NCI-H2081 (cell line): ENCODE data around the gene PTPN2.
"Not testable (repeated sequence)": the region's sequence is repeated elsewhere in the genome, so short reads cannot be mapped to it uniquely, and the experiment has no call there.

Experiments
- DNase-seq, 2 experiments: peaks; one replicate each; lab custom pipeline; 2025; lab: John Stamatoyannopoulos, UW

PTPN2 gene

DNA sequence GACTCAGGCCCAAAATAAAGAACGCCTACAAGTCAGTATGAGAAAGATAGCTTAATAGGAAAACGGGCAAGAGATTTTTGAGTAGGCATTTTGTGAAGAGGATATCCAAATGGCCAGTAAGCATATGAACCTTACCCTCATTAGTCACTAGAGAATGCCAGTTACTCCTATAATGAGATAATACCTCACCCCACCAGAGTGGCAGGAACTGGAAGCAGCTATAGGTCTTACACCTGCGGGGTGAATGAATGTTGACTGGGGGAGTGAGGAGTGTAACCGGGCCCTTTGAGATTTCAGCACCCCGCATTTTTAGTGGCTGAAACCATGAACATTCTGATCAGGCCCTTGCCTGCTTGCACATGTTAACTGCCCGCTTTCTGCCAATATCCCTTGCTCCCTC lies 7.5 kb upstream of the PTPN2 start:
- DNase-seq = no peak

DNA sequence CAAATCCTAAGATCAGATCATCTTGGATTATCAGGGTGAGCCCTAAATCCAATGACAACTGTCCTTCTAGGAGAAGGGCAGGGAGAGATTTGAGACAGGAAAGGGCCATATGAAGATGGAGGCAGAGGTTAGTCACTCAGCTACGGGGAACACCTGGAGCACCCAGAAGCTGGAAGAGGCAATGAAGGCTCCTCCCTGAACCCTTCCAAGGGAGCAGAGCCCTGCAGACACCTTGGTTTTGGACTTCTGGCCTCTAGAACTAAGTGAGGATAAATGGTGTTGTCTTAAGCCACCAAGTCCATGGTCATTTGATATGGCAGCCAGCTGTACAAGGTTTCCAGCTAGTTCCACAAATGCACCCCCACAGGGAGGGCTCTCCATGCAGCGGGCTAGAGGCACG lies 6.9 kb upstream of the PTPN2 start:
- DNase-seq = no peak

DNA sequence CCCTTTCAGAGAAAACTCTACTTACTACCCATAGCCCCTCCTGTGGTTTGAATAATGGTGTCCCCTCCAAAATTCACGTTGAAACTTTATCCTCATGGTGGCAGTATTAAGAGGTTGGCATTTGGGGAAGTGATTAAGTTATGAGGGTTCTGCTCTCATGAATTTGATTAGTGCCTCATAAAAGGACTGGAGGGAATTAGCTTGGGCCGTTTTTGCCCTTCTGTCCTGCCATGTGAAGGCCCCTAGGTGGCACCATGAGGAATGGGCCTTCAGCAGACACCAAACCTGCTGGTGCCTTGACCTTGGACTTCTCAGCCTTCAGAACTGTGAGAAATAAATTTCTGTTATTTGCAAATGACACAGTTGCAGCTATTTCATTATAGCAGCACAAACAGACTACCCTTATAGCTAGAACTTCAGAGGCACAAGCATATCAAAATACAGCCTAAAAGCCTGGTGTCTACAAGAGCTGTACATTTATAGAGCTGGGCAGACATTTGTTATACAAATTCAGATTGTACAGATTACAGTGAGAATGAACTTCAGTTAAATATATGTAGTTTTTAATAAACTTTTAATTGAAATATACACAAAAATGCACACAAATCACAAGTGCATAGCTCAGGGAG lies 2.6 kb upstream of the PTPN2 start:
- DNase-seq = no peak

DNA sequence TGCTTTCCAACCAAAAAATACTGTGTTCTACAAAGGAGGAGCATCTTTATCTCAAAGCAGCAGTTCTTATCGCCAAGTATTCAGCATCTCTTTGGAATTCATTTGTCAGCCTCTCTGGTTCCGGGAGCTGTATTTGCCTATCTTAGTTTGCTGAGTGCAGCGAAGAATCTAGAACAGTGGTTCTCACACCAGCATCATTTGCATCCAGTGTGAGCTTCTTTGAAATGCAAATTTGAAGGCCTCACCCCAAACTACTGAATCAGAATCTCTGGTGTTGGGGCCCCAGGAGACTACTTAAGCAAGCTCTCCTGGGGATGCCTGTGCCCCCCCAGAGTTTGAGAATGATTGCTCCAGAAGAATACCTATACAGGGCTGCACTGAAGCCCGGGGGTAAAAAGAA lies 1.5 kb upstream of the PTPN2 start:
- no peak for DNase-seq

DNA sequence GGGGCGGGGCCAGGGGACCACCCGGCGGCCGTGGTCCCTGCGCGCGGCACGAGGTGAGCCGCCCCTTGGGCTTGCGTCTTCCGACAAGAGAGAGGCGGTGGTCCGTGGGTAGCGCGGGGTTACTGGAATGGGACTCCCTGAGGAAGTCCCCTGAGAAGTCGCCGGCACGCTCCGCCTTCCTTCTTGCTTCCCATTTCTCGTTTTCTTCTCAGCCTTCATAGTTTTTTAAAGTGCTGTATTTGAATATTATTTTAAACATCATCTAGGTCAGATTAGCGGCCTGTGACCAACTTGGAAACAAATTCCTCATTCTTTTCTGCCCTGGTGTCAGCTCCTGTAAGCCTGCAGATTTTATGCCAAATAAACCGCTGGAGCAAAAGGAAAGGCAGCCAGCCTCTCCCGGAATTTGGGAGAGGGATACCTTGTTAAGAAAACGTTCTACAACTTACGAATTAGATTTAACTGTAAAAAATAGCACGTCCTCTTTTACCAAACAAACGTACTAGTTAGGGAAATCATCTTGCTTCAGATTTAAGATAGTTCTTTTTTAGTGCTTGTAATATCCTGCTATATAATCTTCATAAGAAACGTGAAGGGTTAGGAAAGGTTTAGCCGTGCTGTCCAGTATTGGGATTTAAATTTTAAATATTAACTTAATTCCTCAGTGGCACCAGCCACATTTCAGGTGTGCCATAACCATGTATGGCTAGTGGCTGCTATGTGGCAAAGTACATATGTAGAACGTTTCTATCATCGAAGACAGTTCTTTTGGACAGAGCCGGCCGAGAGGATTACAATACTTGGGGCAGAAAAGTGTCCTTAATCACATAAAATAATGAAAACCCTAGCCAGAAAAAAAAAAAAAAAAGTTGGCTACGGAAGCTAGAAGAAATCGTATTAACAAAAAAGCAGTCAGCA lies 628 bp upstream of the PTPN2 start:
- no peak for DNase-seq

DNA sequence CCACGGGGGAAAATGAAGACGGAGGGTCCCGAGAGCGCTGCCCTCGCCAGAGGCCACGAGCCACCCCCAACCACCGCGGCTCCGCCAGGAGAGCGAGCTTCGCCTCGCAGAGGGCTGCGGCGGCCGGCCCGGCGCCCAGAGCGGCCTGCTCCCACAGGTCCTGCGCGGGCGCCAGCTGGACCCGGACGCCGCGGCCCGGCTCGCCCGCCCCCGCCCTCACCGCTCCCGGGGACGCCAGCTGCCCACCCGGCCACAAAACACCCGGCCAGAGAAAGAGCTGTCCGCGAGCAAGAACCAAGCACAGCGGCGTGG lies 709 bp downstream of the PTPN2 start:
- no peak for DNase-seq

DNA sequence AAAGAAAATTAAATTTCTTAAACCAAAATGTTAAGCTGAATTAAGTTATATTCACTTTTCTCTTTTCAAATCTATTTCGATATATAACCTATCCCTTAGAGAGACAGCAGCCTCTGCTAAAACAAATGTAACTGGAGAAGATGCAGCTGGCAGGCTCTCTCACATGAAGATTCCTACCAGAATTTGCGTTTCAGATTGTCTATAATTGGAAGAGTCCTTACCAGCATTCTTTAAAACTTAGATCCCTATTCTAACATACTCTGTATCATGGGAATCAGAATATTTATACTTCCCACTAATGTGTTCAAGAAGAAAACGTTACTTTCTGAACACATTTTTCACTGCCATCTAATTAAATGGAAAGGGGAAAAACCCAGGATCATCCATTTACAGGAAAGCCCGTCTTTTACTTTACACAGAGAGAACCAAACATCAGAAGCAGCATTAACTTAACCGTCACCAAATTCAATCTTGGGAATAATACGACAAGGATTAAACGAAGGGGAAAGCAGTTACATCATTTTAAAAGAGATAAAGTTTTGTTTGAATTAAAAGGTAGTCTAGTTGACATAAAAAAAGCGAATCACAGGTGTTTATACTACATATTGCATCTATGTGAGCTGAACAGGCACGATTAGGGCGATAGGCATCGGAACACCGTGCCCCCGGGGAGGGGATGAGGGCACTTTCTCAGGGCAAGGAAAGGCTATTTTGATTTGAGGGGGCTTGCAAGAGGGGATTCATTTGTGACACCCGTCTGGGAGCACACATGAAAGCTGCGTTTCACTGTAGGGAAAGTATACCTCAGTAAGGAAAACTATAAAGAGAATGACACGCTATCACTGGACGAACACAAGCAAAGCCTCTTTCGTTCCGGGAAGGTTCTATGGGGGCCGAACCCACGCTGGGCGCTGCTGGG lies 1.3 kb downstream of the PTPN2 start:
- DNase-seq = no peak

DNA sequence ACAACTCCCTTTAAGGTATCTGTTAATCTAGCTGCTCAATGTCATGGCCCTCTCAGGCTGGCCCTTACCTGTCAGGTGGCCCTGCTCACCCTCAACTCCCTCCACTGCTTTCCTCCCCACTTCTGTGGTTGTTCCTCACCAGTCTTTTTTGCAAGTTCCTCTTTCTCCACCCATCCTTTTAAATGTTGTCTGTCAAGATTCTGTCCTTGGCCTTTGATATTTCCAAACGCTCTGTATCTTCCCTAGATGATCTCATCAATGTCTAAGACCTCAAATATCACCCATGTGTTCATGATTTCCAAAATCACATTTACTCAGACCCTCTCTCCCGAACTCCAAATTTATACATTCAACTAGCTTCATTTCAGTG lies 3.5 kb downstream of the PTPN2 start:
- DNase-seq = no peak

DNA sequence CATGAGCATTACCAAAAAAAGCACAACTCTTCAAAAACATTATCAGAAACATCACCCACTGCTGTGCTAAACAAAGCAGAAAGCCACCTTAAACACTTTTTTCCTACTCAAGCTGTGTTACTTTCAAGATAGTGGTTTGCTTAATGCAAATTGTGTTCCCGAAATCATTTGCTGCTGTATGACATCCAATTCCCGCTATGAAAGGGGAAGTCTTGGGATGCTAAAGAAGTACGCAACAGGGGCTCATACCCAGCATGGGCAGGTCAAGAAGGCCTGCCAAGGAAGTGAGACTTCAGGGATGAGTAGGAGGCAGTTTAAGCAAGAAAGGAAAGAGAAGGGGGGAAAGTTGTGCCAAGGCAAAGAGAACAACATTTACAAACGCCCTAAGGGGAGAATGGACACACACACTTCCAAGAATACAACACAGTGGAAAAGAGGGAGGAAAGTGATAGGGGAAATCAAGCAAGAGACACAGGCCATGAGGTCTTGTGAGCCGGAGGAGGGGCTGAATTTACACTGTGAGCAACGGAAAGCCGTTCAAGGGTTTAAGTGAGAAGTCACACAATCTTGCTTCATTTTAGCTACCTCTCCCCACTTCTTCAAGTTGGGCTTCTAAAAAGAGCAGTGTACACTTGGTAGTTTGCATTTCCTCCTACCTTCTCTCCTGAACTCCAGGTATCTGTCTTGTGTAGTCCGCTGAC lies 4.0 kb downstream of the PTPN2 start:
- DNase-seq = no peak

DNA sequence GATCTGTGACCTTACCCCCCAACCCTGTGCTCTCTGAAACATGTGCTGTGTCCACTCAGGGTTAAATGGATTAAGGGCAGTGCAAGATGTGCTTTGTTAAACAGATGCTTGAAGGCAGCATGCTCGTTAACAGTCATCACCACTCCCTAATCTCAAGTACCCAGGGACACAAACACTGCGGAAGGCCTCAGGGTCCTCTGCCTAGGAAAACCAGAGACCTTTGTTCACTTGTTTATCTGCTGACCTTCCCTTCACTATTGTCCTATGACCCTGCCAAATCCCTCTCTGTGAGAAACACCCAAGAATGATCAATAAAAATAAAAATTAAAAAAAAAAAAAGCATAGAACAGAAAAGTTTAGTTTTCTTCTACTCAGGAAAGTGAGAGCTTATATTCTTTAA lies 9.0 kb downstream of the PTPN2 start:
- not testable (repeated sequence) for DNase-seq

DNA sequence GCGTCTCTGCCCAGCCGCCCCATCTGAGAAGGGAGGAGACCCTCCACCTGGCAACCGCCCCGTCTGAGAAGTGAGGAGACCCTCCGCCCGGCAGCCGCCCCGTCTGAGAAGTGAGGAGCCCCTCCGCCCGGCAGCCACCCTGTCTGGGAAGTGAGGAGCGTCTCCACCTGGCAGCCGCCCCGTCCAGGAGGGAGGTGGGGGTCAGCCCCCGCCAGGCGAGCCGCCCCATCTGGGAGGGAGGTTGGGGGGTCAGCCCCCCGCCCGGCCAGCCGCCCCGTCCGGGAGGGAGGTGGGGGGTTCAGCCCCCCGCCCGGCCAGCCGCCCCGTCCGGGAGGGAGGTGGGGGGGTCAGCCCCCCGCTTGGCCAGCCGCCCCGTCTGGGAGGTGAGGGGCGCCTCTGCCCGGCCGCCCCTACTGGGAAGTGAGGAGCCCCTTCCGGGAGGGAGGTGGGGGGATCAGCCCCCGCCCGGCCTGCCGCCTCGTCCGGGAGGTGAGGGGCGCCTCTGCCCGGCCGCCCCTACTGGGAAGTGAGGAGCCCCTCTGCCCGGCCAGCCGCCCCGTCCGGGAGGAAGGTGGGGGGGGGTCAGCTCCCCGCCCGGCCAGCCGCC lies 10.0 kb downstream of the PTPN2 start:
- not testable (repeated sequence) for DNase-seq

DNA sequence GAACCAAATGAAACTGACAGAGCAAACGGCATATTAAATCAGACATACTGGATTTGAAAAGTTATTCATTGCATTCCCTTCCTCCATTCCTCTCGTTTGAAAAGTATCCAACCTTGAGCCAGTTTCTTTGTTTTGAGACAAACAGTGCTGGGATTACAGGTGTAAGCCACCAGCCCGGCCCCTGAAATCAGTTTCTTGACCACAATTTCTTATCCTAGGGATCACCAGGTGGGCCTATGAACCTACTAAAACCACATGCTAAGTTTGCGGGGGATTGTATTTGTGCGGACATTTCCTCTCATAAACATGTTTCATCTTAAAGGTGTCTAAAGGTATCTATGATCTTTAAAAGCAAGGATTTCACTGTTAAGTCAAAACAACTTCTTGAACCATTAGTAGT lies 11.6 kb downstream of the PTPN2 start:
- no peak for DNase-seq

DNA sequence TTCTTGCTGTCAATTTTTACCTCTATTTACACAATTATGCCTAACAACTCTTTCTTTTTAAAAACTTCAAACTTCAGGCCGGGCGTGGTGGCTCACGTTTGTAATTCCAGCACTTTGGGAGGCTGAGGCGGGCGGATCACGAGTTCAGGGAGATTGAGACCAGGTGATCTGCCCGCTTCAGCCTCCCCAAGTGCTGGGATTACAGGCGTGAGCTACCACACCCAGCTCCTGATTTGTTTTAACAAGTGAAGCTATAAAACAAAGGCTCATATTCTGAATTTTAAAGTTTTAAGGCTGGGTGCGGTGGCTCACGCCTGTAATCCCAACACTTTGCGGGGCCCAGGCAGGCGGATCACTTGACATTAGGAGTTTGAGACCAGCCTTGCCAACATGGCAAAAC lies 15.5 kb downstream of the PTPN2 start:
- no peak for DNase-seq

DNA sequence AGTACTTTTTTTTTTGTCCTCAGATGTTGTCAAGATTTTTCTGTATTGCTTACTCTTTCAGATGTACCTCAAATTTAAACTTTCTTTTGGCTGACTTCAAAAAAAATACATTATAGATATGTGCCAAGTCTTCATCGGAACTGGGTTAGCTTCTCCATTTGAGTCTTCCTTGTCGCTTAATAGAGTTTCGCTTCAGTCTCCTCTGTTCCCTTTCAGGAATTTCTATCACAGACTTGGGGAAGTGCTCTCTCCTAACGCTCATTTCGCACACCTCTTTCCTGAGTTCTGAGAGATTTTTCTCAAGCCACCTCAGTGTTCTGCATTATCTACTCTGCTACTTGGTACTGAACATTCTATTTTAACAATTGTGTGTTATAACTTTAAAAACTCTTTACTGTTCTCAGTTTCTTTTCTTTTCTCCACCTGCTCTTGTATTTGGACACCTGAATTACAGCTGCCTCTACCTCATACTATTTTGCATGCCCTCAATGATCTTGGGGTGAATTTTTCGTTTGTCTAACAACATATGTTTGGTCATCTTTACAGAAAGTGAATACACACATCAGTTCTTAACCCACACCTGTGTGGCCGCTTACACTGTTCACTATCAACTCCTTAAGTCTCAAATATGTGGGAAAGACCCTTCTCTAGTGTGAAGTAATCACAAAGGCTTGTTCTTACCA lies 16.5 kb downstream of the PTPN2 start:
- DNase-seq = no peak

DNA sequence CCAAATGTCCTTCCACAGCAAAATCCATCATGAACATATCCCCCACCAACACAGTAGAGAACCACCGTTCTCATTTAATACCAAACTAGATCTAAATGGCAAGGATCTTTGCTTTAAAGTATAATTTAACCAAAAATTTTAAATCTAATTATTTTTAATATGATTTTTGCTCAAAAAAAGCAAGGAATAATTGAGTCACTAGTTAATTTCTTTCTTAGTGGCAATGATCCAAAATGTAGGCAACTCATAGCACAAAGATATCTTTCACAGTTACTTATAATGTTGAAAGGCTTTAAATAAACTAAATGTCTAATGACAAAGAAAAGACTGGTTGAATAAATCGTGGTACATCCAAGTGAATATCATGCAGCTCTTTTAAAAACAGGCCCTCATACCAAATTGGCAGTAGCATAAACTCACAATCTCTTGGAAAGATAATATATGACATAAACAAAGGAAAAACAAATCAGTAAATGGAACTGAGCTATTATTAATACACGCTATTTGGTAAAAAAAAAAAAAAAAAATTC lies 20.3 kb downstream of the PTPN2 start:
- DNase-seq = no peak

DNA sequence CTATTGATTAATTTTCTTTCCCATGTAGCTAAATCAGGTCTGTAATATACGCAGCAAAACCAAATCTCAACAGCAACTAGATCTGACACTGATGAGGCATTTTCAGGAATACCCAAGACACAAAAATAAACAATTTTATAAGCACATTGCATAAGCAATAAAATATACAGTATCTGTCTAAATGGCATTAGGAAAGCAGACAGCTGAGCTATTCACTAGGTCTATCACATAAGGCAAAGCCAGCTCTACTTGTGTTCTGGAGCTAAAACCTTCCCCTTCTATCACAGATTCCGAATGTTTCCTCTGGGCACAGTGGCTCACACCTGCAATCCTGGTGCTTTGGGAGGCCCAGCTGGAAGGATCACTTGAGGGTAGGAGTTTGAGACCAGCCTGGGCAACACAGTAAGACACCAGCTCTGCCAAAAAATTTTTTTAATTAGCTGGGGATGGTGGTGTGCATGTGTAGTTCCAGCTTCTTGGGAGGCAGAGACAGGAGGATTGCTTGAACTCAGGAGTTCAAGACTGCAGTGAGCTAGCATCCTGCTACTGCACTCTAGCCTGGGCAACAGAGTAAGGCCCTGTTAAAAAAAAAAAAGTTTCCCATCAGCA lies 21.1 kb downstream of the PTPN2 start:
- DNase-seq = no peak

DNA sequence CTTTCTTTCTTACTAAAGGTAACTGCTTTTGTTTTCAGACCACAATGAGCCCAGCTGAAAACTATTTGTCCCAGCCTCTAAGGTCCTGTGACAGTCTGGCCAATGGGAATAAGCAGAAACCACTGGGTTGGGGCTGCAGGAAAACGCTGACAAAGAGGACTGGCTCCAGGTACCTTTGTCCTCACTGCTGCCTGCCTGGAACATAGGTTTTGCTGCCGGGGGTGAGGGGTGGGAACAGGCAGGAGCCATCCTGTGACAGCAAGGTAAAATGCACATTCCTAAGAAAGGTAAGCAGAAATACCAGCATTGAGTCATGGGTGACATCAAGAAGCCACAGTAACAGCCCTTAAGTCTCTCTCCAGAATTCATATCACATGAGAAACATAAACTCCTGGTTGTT lies 21.6 kb downstream of the PTPN2 start:
- DNase-seq = peak in 1 of 2 experiments; percentile 8

DNA sequence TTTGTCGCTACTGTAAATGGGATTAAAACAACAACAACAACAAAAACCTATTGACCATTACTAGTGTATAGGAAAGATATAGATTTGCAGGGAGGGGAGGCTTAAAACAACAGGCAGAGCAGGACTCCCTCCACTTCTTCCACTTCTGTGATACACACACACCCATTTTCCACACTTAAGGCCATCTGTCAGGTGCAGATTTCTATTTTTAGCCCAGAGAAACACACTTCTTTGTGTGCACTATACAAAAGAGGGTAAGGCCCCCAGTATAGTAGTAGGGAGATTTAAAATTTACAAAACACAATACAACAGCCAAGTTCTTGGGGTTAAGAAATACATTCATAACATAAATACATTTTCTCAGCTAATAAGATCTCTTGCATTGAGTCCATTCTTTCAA lies 22.4 kb downstream of the PTPN2 start:
- no peak for DNase-seq

DNA sequence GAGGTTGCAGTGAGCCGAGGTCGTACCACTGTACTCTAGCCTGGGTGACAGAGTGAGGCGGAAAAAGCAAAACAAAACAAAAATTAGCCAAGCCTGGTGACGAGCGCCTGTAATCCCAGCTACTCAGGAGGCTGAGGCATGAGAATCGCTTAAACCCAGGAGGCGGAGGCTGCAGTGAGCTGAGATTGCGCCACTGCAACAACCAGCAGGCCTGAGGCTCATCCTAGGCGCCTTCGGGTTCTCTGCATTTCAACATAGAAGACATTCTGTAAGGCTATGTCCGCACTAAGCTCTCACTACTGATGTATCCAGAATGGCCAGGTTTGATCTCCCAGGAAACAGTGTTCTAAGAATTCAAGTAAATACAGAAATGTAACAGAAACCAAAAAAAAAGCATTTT lies 23.5 kb downstream of the PTPN2 start:
- no peak for DNase-seq

DNA sequence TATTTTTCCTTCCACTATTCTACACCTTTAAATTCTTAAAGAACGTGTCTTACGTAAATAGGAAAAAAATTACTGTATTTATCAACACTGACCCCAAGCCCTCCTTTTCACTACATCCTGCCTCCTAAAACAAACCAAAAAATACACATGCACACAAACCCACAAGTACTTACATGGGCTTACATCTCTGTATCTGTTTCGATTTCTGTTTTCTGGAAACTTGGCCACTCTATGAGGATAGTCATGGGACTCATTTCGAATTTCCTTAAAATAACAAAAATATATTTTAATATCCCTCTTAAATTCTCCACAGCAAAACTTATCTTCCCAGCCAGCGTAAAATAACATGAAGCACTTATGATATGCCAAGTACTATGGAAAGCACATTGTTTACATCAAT lies 25.0 kb downstream of the PTPN2 start:
- DNase-seq = no peak
